Measurements from ENCODE around the gene BTBD9.

DNA sequence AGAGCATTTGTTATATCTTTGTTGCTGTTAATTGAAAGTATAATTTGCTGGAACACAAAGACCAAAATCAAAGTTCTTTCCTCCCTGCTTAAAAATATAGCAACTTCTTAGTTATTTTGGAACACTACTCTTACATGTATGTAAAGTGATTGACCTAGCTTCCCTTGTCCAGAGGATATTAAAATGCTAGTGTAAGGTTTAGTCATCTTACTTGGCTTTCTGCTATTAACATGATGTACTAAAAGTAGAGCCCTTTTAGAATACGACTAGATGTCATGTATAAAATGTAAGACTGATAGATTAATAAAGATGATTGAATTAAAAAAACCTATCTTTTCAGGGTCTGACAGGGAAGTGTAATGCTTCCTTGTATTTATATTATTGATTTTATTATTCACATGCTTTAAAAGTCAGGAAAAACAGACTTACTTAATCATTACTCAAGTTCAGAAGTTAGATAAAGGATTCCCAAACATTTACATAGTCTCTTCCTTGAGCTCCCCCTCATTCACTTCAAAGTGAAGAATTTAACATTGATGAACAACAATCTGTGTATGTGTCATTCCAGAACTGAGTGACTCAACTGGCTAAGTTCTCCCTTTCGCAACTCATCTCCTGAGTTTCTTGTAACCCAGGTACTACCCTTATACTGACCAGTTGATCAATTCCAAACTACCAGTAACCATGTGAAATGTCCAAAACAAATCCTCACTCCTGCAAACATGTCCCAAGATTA, 50.9 kb downstream of the BTBD9 start:
- TF ChIP-seq POLR2A (IDR thresholded peaks at IDR 0.05), result no peak
- TF ChIP-seq, protein P1, sequence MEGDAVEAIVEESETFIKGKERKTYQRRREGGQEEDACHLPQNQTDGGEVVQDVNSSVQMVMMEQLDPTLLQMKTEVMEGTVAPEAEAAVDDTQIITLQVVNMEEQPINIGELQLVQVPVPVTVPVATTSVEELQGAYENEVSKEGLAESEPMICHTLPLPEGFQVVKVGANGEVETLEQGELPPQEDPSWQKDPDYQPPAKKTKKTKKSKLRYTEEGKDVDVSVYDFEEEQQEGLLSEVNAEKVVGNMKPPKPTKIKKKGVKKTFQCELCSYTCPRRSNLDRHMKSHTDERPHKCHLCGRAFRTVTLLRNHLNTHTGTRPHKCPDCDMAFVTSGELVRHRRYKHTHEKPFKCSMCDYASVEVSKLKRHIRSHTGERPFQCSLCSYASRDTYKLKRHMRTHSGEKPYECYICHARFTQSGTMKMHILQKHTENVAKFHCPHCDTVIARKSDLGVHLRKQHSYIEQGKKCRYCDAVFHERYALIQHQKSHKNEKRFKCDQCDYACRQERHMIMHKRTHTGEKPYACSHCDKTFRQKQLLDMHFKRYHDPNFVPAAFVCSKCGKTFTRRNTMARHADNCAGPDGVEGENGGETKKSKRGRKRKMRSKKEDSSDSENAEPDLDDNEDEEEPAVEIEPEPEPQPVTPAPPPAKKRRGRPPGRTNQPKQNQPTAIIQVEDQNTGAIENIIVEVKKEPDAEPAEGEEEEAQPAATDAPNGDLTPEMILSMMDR (IDR thresholded peaks at IDR 0.05), result no peak
